Heart left ventricle (tissue), 16 donors: ENCODE results near the gene SLC9A5. TPM values are rescaled to one million over a fixed set of nuclear protein-coding genes. Genes with fewer than 3 reads are reported as not detected.
A peak's percentile ranks its signal among the peaks of the same experiment; 100 is the strongest.

Experiments
- ATAC-seq, 4 donors: fragments of 200-7000 bp; cut with Tn5 transposase; one replicate each; pipeline ENCODE4 v1.9.1; 2020 to 2022; ENCODE audit warnings: moderate library complexity in 4 of 4, mild to moderate bottlenecking in 3 of 4, moderate number of reproducible peaks in 1 of 4
- DNase-seq, 5 donors: peaks; one replicate each; pipeline ENCODE4 v3.0.0-alpha.2; 2020
- H3K27ac ChIP-seq, 12 donors: fragments of 200-600 bp; sonication (generic) in 4 of 12; one replicate each; pipeline versions ENCODE4 v1.5.0 to v1.8.0; 2016 to 2022; ENCODE audit warnings: mild to moderate bottlenecking in 2 of 12
- H3K27me3 ChIP-seq, 9 donors: fragments of 200-600 bp; sonication (generic) in 2 of 9; one replicate each; pipeline versions ENCODE4 v1.5.1 to v1.8.0; 2016 to 2022; ENCODE audit warnings: mild to moderate bottlenecking in 3 of 9
- H3K36me3 ChIP-seq, 9 donors: fragments of 200-600 bp; sonication (generic) in 2 of 9; one replicate each; pipeline versions ENCODE4 v1.5.0 to v1.8.0; 2018 to 2022; ENCODE audit warnings: mild to moderate bottlenecking in 2 of 9
- H3K4me1 ChIP-seq, 12 donors: fragments of 200-600 bp; sonication (generic) in 4 of 12; one replicate each; pipeline versions ENCODE4 v1.5.0 to v1.8.0; 2016 to 2022; ENCODE audit warnings: mild to moderate bottlenecking in 3 of 12
- H3K4me3 ChIP-seq, 12 donors: fragments of 200-600 bp; sonication (generic) in 4 of 12; one replicate each; pipeline versions ENCODE4 v1.5.0 to v1.8.0; 2017 to 2022; ENCODE audit warnings: mild to moderate bottlenecking in 9 of 12, moderate library complexity in 4 of 12
- H3K9me3 ChIP-seq, 12 donors: fragments of 200-600 bp; sonication (generic) in 4 of 12; one replicate each; pipeline versions ENCODE4 v1.5.0 to v1.8.0; 2016 to 2022; ENCODE audit warnings: mild to moderate bottlenecking in 1 of 12
- POLR2A ChIP-seq, 2 donors: fragments of 450-650 bp; IDR thresholded peaks; one replicate each; pipeline ENCODE4 v1.6.1; 2017; ENCODE audit warnings: antibody characterized with exemption in 2 of 2, mild to moderate bottlenecking in 2 of 2, moderate library complexity in 2 of 2
- WGBS, 4 donors: extraction: QIAGEN DNeasy Blood & Tissue Kit in 2 of 4; methylation state at CpG; one replicate each; pipeline versions ENCODE4 v1.1.5 to v1.1.7; 2013 to 2018; 5-methylcytosine and 5-hydroxymethylcytosine counted together
- intact Hi-C, 10 donors: fragments of 100-400 bp; cut with DNase I; formaldehyde crosslinking; loops; one replicate each; pipeline versions ENCODE4 v1.11.1 to v1.14.2; 2022
- polyA plus RNA-seq, 2 donors: library from polyadenylated mRNA; stranded (reverse); fragments of 200-250 nt; gene quantifications; one replicate each; pipeline ENCODE4 v1.2.3, GENCODE V29; 2013
- total RNA-seq, 9 donors: library from RNA; depleted of rRNA in 2 of 9; stranded (reverse); fragments of >200 nt in 2 of 9; fragmentation: NEBNext Ultra II Directional in 3 of 9; extraction: Animal tissue kit (Norgen Biotek cat#: 25700) in 3 of 9; gene quantifications; one replicate each; pipeline versions ENCODE4 v1.1.0 to v1.2.4, GENCODE V29; 2016 to 2023
- TF ChIP-seq, protein P1 (sequence below), 12 donors: fragments of 200-600 bp; sonication (generic) in 4 of 12; IDR thresholded peaks; one replicate each; pipeline versions ENCODE4 v1.5.0 to v1.8.0; 2018 to 2022; ENCODE audit warnings: antibody characterized with exemption in 12 of 12, mild to moderate bottlenecking in 5 of 12
- donor health status: ischemic (EF 13 %, LVEDD 7.1; RV severe dilation, severe dysfunction).
- donor health status: healthy with polysubstance abuse.
- donor health status: DM: no; HTN: yes; CAD: no.
- donor health status: DM: no; HTN: no; CAD: no.
- donor health status: ischemic (EF 25% LVEDD 6.9; RV normal size, moderate dysfunction).
- donor health status: ischemic (EF 25% LVEDD 5.7; RV mildly dilated, moderate dysfunction).
- donor health status: healthy.
- donor health status: DM: yes; HTN: yes; CAD: no.
- donor health status: ischemic (EF 35%, LVEDD 5.7; RV mildly dilated, moderate dysfunction).
- donor health status: nonischemic (EF 11% LVEDD 7.7; RV severe dilation, severe dysfunction).
- donor health status: DM: yes; HTN: yes; CAD: no.
- donor health status: PGD.
- donor health status: ischemic (EF 29% LVEDD 5.4; RV normal size, mild dysfunction).
- donor health status: nonischemic (EF 23%, LVEDD 6.1; RV moderate dilation, normal function).

SLC9A5 gene
- total and polyA plus RNA-seq, 11 donors, result 0.16 to 2.0 (median 1.2) TPM

DNA sequence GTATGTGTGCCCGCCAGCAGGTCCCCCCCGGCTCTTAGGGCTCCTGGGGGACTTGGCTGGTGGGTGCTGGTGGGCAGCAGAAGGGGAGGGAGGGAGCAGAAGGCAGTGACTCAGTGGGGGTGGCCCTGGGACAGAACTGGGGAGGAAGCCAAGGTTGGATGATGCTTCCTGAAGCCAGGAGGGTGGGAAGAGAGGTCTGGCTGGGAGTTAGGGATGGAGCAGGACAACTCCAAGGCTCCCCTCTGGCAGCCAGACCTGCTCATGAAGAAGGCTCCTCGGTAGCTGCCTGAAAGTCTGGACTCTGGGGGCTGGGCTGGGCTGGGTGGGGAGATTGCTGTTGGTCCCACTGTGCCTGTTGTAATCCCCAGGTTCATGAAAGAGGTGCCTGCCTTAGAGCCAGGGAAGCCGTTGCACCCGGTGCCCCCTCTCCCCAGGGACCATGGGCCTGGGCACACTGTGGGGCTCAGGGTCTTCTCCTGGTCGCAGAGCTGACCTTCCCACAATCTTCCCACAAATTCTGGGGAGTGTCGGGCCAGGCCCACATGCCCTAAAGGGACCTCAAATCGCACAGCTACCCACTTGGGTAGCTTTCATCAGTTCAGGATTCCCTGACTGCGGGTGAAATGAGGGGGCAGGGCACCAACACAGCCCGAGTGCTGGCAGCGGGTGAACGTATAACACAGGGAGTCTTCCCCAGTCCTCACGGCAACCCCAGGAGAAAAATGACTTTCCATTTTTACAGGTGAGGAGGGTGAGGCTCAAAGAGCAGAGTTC is 29.4 kb downstream of the SLC9A5 start:
- Histone ChIP-seq H3K9me3 (no peaks in the 10 kb centered on the region), H3K27ac (peak overlapping the region in 3 of 12 donors; percentile 24 to 60 (median 48)), H3K36me3 (peaks cover 0 to 2% (median 0%) of the 10 kb centered on the region in 9 donors), H3K4me1 (peaks cover 0 to 26% (median 7%) of the 10 kb centered on the region in 12 donors), H3K27me3 (peaks cover 0 to 3% (median 0%) of the 10 kb centered on the region in 9 donors), H3K4me3 (peak overlapping the region in 11 of 12 donors; percentile 3 to 69 (median 55))
- intact Hi-C loops, result loop anchor here in 1 of 10 donors (5.0 kb wide), 1 partner anchor 119 kb away; no protein-coding TSS in a partner anchor
- 79 to 82% (median 80%) methylated on average over 8 to 13 of the region's 13 CpGs for WGBS, 4 donors
- TF ChIP-seq, protein P1, sequence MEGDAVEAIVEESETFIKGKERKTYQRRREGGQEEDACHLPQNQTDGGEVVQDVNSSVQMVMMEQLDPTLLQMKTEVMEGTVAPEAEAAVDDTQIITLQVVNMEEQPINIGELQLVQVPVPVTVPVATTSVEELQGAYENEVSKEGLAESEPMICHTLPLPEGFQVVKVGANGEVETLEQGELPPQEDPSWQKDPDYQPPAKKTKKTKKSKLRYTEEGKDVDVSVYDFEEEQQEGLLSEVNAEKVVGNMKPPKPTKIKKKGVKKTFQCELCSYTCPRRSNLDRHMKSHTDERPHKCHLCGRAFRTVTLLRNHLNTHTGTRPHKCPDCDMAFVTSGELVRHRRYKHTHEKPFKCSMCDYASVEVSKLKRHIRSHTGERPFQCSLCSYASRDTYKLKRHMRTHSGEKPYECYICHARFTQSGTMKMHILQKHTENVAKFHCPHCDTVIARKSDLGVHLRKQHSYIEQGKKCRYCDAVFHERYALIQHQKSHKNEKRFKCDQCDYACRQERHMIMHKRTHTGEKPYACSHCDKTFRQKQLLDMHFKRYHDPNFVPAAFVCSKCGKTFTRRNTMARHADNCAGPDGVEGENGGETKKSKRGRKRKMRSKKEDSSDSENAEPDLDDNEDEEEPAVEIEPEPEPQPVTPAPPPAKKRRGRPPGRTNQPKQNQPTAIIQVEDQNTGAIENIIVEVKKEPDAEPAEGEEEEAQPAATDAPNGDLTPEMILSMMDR (IDR thresholded peaks at IDR 0.05), result no peak
- no peak for TF ChIP-seq POLR2A (IDR thresholded peaks at IDR 0.05)
- ATAC-seq (peak in 3 of 4 donors; percentile 13 to 58 (median 17)), DNase-seq (peak in 3 of 5 donors; percentile 15 to 55 (median 48))

GRCh38 chr16:67278773-67279295 is 30.1 kb downstream of the SLC9A5 start:
- H3K27me3 ChIP-seq, result peaks cover 0 to 3% (median 0%) of the 10 kb centered on the region in 9 donors
- H3K4me3 ChIP-seq, result peak overlapping the region; percentile 3 to 69 (median 55)
- TF ChIP-seq, protein P1 (IDR thresholded peaks at IDR 0.05), result no peak
- no peak for TF ChIP-seq POLR2A (IDR thresholded peaks at IDR 0.05)
- H3K36me3 ChIP-seq, result peaks cover 0 to 2% (median 0%) of the 10 kb centered on the region in 9 donors
- H3K27ac ChIP-seq, result peak overlapping the region in 3 of 12 donors; percentile 24 to 60 (median 48)
- no peaks in the 10 kb centered on the region for H3K9me3 ChIP-seq
- WGBS, 4 donors, result 5 to 16% (median 8%) methylated on average over 4 to 42 of the region's 42 CpGs
- intact Hi-C loops, result loop anchor here in 1 of 10 donors (5.0 kb wide), 1 partner anchor 118 kb away; no protein-coding TSS in a partner anchor
- peak in 3 of 4 donors; percentile 4 to 19 (median 19) for ATAC-seq
- DNase-seq, result peak in 1 of 5 donors; percentile 20
- H3K4me1 ChIP-seq, result peaks cover 0 to 26% (median 7%) of the 10 kb centered on the region in 12 donors

DNA sequence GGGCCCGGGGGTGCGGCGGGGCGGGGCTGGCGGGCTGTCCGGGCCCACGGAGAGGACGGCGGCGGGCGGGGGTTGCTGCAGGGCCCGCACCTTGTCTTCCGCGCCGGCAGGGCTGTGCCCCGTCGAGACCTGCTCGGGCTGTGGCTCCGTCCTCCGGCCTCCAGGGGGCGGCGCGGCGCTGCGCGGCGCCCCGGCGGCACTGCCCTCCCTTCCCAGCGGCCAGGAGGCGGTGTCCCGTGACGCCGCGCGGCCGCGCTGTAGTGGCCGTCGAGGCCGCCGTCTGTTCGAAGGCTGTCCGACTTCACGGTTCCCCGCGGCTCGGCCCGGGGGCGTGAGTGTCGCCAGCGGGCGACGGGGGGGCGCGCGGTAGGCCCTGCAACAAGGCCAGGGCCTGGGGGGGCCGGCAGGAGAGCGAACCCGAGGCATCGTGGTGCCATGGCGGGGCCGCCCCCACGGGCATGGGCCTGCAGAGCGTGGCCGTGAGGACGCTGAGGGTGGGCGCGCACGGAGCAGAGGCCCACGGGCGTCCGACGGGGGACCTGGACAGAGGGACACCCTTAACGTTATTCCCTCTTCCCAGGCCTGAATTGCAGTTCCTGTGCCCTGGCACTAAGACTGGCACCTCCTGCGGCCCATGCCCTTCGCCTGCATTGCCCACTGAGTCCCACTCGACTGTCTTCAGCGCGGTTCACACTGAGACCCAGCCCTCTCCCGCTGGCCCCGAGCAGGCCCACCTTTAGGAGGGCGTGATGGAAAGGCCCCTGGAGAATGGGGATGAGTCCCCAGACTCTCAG is 30.7 kb downstream of the SLC9A5 start, which contains the start of gene PLEKHG4:
TSS of gene PLEKHG4 (plus strand) at position 237 of the 794 bp plus-strand sequence. CDS start at position 750, 513 bp downstream.
- Histone ChIP-seq H3K4me3 (peak within 1 kb of the TSS; percentile 3 to 69 (median 55)), H3K9me3 (no peaks in the 10 kb centered on the region), H3K36me3 (peaks cover 0 to 2% (median 0%) of the 10 kb centered on the region in 9 donors), H3K4me1 (peaks cover 0 to 26% (median 7%) of the 10 kb centered on the region in 12 donors), H3K27ac (peak within 1 kb of the TSS in 3 of 12 donors; percentile 24 to 60 (median 48)), H3K27me3 (peaks cover 0 to 3% (median 0%) of the 10 kb centered on the region in 9 donors)
- ATAC-seq (peak; percentile 38 to 90 (median 82)), DNase-seq (peak; percentile 62 to 89 (median 72))
- 26 to 38% (median 32%) methylated on average over 34 to 83 of the region's 83 CpGs for WGBS, 4 donors
- TF ChIP-seq POLR2A (IDR thresholded peaks at IDR 0.05), result no peak
- TF ChIP-seq, protein P1 (IDR thresholded peaks at IDR 0.05), result peak; percentile 24 to 81 (median 64)
- intact Hi-C loops, result loop anchor here in 4 of 10 donors (5.0 to 10.0 kb wide), 2 partner anchors 115 to 118 kb away; partner anchors contain the start of gene TPPP3 (in 3 of the 4)
